Measurements from ENCODE around the gene LENEP. TPM values are rescaled to one million over a fixed set of nuclear protein-coding genes. Genes with fewer than 3 reads are reported as not detected.

The LENEP gene
- total and polyA plus RNA-seq, 9 donors, result 0.24 to 0.40 (median 0.35) TPM; not detected in 5

- DNase-seq, result no peak
Observed at GRCh38 chr1:155018617-155019348, 25.4 kb downstream of the LENEP start.

DNA sequence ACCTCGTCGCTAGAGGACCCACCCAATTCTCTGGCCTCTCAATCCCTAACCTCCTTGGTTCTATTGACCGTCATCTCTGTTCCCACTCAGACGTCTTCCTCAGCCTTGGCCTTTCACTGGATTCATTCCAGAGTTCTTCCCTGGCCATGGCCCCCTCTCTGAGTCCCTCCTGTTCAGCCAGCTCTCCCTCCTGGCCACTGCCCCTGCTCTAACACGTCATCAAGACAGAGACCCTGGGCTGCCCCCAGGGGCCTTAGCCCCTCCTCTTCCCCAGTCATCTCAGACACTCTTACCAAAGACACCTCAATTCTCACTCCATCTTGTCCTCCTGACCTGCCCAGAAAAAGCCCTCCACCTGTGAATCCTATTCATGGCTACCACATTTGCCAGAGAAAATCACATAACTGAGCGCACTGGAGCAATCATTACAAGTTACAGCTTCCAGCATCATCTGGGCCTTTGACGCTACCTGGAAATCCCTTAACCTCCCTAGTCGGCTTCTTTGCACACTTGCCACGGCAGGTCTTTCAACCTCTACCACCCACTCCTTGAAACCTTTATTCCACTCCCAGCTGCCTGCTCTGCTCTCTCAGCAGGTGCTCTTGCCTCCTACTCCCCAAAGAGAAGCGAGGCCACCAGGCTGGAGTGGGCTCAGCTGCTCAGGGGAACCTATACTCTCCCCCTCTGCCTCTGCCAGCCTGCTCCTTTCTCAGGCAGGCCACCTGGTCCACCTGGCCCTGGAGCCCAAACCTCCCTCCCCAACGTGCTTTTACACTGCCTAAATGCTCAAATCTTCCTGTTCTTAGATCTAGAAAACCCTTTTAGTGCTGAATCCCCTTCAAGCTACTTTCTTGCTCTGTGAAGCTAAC is 26.2 kb downstream of the LENEP start:
- Histone ChIP-seq H3K27me3 (ENCODE audit: control insufficient read depth, insufficient read depth, low read length) (no peaks in the 10 kb centered on the region), H3K36me3 (ENCODE audit: control insufficient read depth, insufficient read depth, low read length) (peaks cover 4% of the 10 kb centered on the region), H3K9me3 (replicated peaks; ENCODE audit: control insufficient read depth, low read depth, low read length) (no peaks in the 10 kb centered on the region), H3K27ac (ENCODE audit: low read length) (no peak overlapping the region), H3K4me1 (ENCODE audit: control insufficient read depth, insufficient read depth, low read length) (peaks cover 11% of the 10 kb centered on the region), H3K4me3 (ENCODE audit: low read length) (no peak overlapping the region)
- DNase-seq, result no peak
- 57% methylated on average over 11 of the region's 11 CpGs for WGBS (ENCODE audit: insufficient coverage)

More at GRCh38 chr1:155018617-155019348, 25.4 kb downstream of the LENEP start:
- Histone ChIP-seq H3K4me3 (ENCODE audit: low read length) (no peak overlapping the region), H3K9me3 (replicated peaks; ENCODE audit: control insufficient read depth, low read depth, low read length) (no peaks in the 10 kb centered on the region), H3K36me3 (ENCODE audit: control insufficient read depth, insufficient read depth, low read length) (peaks cover 8% of the 10 kb centered on the region), H3K27ac (ENCODE audit: low read length) (no peak overlapping the region), H3K4me1 (ENCODE audit: control insufficient read depth, insufficient read depth, low read length) (peaks cover 11% of the 10 kb centered on the region), H3K27me3 (ENCODE audit: control insufficient read depth, insufficient read depth, low read length) (no peaks in the 10 kb centered on the region)
- 47% methylated on average over 3 of the region's 8 CpGs for WGBS (ENCODE audit: insufficient coverage)

- Histone ChIP-seq H3K4me3 (ENCODE audit: low read length) (no peak overlapping the region), H3K27ac (ENCODE audit: low read length) (no peak overlapping the region), H3K9me3 (replicated peaks; ENCODE audit: control insufficient read depth, low read depth, low read length) (no peaks in the 10 kb centered on the region), H3K4me1 (ENCODE audit: control insufficient read depth, insufficient read depth, low read length) (peaks cover 5% of the 10 kb centered on the region), H3K36me3 (ENCODE audit: control insufficient read depth, insufficient read depth, low read length) (no peaks in the 10 kb centered on the region), H3K27me3 (ENCODE audit: control insufficient read depth, insufficient read depth, low read length) (no peaks in the 10 kb centered on the region)
- WGBS (ENCODE audit: insufficient coverage), result 81% methylated on average over 5 of the region's 8 CpGs
- DNase-seq, result no peak
Observed at GRCh38 chr1:155022136-155022926, 28.9 kb downstream of the LENEP start.

DNA sequence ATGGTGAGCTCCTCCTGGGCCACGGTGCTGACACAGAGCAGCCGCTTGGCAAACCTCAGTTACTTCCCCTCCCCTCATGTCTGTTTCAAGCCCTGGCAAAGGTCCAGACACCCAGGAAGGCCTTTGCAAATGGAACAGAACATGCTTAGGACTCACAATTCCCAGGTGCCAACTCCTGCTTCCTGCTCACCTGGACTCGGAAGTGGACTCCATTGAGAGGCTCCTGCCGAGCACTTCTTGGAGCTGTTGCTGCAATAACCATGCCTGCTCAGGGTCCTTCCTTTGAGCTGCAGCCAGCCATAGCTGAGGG is 29.5 kb downstream of the LENEP start:
- 70% methylated on average over 4 of the region's 4 CpGs for WGBS (ENCODE audit: insufficient coverage)
- DNase-seq, result no peak
- no peak overlapping the region for H3K27ac ChIP-seq (ENCODE audit: low read length)

GRCh38 chr1:155023627-155024026 is 30.2 kb downstream of the LENEP start:
- 63% methylated on average over 4 of the region's 5 CpGs for WGBS (ENCODE audit: insufficient coverage)
- Histone ChIP-seq H3K27me3 (ENCODE audit: control insufficient read depth, insufficient read depth, low read length) (no peaks in the 10 kb centered on the region), H3K36me3 (ENCODE audit: control insufficient read depth, insufficient read depth, low read length) (no peaks in the 10 kb centered on the region), H3K4me3 (ENCODE audit: low read length) (no peak overlapping the region), H3K27ac (ENCODE audit: low read length) (no peak overlapping the region), H3K4me1 (ENCODE audit: control insufficient read depth, insufficient read depth, low read length) (no peaks in the 10 kb centered on the region), H3K9me3 (replicated peaks; ENCODE audit: control insufficient read depth, low read depth, low read length) (no peaks in the 10 kb centered on the region)
- DNase-seq, result no peak

More for the DNA sequence above, 29.5 kb downstream of the LENEP start:
- no peaks in the 10 kb centered on the region for H3K9me3 ChIP-seq (replicated peaks; ENCODE audit: control insufficient read depth, low read depth, low read length)
- H3K4me1 ChIP-seq (ENCODE audit: control insufficient read depth, insufficient read depth, low read length), result peaks cover 2% of the 10 kb centered on the region
- no peak overlapping the region for H3K4me3 ChIP-seq (ENCODE audit: low read length)
- no peaks in the 10 kb centered on the region for H3K27me3 ChIP-seq (ENCODE audit: control insufficient read depth, insufficient read depth, low read length)
- no peaks in the 10 kb centered on the region for H3K36me3 ChIP-seq (ENCODE audit: control insufficient read depth, insufficient read depth, low read length)

DNA sequence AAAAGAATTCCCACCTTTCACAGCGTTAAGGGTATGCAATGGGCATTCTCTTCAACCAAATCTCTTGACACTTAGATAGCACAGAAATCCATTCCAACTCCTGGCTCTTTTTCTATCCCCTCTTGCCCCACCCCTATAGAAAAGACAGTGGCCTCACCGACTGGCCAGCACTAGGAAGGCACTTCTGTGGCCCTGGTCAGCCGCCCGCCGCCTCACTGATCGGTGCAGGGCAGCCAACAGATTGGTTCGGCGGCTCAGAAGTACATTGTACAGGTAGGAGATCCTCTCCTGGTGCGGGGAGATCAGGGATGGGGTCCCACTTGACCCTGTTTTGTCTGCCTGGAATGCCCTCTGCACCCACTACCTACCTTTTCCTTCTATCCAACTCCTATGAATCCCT is 30.9 kb downstream of the LENEP start:
- WGBS (ENCODE audit: insufficient coverage), result 87% methylated on average over 6 of the region's 9 CpGs
- Histone ChIP-seq H3K27ac (ENCODE audit: low read length) (no peak overlapping the region), H3K27me3 (ENCODE audit: control insufficient read depth, insufficient read depth, low read length) (no peaks in the 10 kb centered on the region), H3K4me1 (ENCODE audit: control insufficient read depth, insufficient read depth, low read length) (no peaks in the 10 kb centered on the region), H3K9me3 (replicated peaks; ENCODE audit: control insufficient read depth, low read depth, low read length) (no peaks in the 10 kb centered on the region), H3K4me3 (ENCODE audit: low read length) (no peak overlapping the region), H3K36me3 (ENCODE audit: control insufficient read depth, insufficient read depth, low read length) (no peaks in the 10 kb centered on the region)
- no peak for DNase-seq

DNA sequence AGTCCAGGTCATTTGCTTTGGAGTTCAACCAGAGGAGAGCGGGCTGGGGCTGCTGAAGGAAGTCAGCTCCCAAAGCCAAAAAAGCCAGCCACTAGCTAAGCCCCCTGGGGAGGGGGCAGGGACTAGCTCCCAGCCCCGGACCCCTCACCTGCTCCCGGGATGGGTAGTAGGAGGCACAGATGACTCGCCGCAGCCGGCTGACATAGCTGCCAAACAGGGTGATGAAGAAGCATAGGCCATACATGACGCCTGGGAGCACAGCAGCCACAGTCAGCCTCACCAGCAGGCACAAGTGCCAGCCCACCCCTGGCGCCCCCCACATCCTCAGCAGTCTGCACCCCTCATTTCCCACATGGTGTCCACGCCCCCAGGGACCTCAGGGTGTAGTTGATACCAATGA is 32.8 kb downstream of the LENEP start:
- no peaks in the 10 kb centered on the region for H3K27me3 ChIP-seq (ENCODE audit: control insufficient read depth, insufficient read depth, low read length)
- DNase-seq, result no peak
- 38% methylated on average over 5 of the region's 9 CpGs for WGBS (ENCODE audit: insufficient coverage)
- no peak overlapping the region for H3K27ac ChIP-seq (ENCODE audit: low read length)
- H3K9me3 ChIP-seq (replicated peaks; ENCODE audit: control insufficient read depth, low read depth, low read length), result no peaks in the 10 kb centered on the region
- H3K36me3 ChIP-seq (ENCODE audit: control insufficient read depth, insufficient read depth, low read length), result no peaks in the 10 kb centered on the region
- H3K4me1 ChIP-seq (ENCODE audit: control insufficient read depth, insufficient read depth, low read length), result no peaks in the 10 kb centered on the region
- H3K4me3 ChIP-seq (ENCODE audit: low read length), result no peak overlapping the region

DNA sequence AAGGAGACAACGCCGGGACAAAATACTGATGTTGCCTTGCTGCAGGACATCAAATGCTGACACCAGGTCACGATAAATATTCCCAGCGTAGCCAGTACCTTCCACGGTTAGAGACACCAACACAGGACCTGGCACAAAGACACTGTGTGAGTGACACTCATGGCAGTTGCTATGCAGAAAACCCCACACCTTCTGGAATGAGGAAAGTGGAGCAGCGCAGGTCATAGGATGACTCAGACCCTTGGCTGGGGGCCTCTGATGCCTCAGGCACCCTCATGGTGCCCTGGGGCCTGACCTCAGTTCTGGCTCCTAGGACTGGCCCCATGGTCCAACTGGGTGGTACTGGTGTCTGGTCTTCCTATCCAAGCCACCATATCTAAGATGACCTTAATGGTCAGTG is 33.2 kb downstream of the LENEP start:
- Histone ChIP-seq H3K4me1 (ENCODE audit: control insufficient read depth, insufficient read depth, low read length) (no peaks in the 10 kb centered on the region), H3K27me3 (ENCODE audit: control insufficient read depth, insufficient read depth, low read length) (no peaks in the 10 kb centered on the region), H3K27ac (ENCODE audit: low read length) (no peak overlapping the region), H3K9me3 (replicated peaks; ENCODE audit: control insufficient read depth, low read depth, low read length) (no peaks in the 10 kb centered on the region), H3K4me3 (ENCODE audit: low read length) (no peak overlapping the region), H3K36me3 (ENCODE audit: control insufficient read depth, insufficient read depth, low read length) (no peaks in the 10 kb centered on the region)
- DNase-seq, result no peak
- 88% methylated on average over 6 of the region's 6 CpGs for WGBS (ENCODE audit: insufficient coverage)

DNA sequence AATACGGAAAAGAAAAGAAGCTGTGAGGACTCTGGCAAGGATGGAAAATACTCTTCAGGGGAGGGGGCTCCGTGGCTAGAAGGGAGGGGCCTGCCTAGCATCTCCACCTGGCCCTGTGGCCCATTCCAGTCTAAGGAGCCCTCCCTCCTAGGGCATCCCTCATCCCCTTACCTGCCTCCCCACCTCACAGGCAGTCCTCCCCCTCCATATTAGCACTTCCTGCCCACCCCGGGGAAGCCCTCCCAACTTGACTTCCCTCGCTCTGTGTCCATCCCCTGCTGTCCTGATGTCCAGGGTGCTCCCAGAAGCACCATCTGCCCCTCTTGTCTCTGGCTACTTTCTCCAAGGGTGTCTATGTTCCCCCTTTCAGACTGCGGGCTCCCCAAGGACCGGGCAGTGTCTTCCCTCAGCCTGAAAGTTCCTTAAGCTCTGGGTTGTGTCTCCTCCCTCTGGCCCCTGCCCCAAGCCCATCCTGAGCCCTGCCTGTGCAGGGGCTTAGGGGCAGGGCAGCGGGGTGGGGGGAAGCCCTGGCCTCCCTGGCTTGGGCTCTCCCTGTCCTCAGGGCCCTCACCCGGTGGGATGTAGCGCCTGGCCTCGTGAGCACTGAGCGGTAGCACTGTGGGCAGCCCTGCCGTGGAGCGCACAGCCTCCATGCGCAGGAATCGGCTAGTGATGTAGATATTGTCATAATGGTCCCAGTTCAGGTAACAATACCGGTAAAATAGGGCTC is 36.3 kb downstream of the LENEP start:
- Histone ChIP-seq H3K36me3 (ENCODE audit: control insufficient read depth, insufficient read depth, low read length) (no peaks in the 10 kb centered on the region), H3K4me1 (ENCODE audit: control insufficient read depth, insufficient read depth, low read length) (no peaks in the 10 kb centered on the region), H3K27ac (ENCODE audit: low read length) (no peak overlapping the region), H3K9me3 (replicated peaks; ENCODE audit: control insufficient read depth, low read depth, low read length) (no peaks in the 10 kb centered on the region), H3K4me3 (ENCODE audit: low read length) (no peak overlapping the region), H3K27me3 (ENCODE audit: control insufficient read depth, insufficient read depth, low read length) (peaks cover 2% of the 10 kb centered on the region)
- WGBS (ENCODE audit: insufficient coverage), result 72% methylated on average over 12 of the region's 16 CpGs
- no peak for DNase-seq

All from muscle of leg (tissue), 11 donors.